ENCODE measurements around the gene DNAJB12. TPM values are rescaled to one million over a fixed set of nuclear protein-coding genes. Genes with fewer than 3 reads are reported as not detected.

Gene DNAJB12
- total RNA-seq, 1 experiment from 2014 or later = 68.1 TPM

- no peaks in the 10 kb centered on the region for H3K27me3 Mint-ChIP-seq (ENCODE audit: insufficient read depth, unreplicated experiment)
- peaks cover 35% of the 10 kb centered on the region for H3K4me1 Mint-ChIP-seq (ENCODE audit: insufficient read depth, unreplicated experiment)
- intact Hi-C loops (cut with micrococcal nuclease) = no loop called here
- H3K9me3 Mint-ChIP-seq (ENCODE audit: unreplicated experiment) = no peaks in the 10 kb centered on the region
- peak overlapping the region; percentile 95 for H3K27ac Mint-ChIP-seq (ENCODE audit: low read depth, unreplicated experiment)
- BruUV-seq (replicated peaks) = no TSS peak
- ChIA-PET POLR2A (interaction anchor here (6.2 to 14.5 kb wide), 2 partner anchors 9 to 47 kb away, joined by 249 to 383 read pairs; partner anchors contain the start of gene DDIT4), CTCF (no interaction called here)
- no peak overlapping the region for H3K4me3 Mint-ChIP-seq (ENCODE audit: unreplicated experiment)
- peaks cover 6% of the 10 kb centered on the region for H3K36me3 Mint-ChIP-seq (ENCODE audit: insufficient read depth, unreplicated experiment)
- TF ChIP-seq CTCF (IDR thresholded peaks at IDR 0.05; ENCODE audit: unreplicated experiment) = no peak
- no peak for DNase-seq (ENCODE audit: unreplicated experiment)
Observed at GRCh38 chr10:72323771-72324191, 30.9 kb downstream of the DNAJB12 start.

GRCh38 chr10:72323108-72323749, 31.5 kb downstream of the DNAJB12 start:
- peaks cover 35% of the 10 kb centered on the region for H3K4me1 Mint-ChIP-seq (ENCODE audit: insufficient read depth, unreplicated experiment)
- no peaks in the 10 kb centered on the region for H3K27me3 Mint-ChIP-seq (ENCODE audit: insufficient read depth, unreplicated experiment)
- DNase-seq (ENCODE audit: unreplicated experiment) = no peak
- intact Hi-C loops (cut with micrococcal nuclease) = no loop called here
- no peak for TF ChIP-seq CTCF (IDR thresholded peaks at IDR 0.05; ENCODE audit: unreplicated experiment)
- no peaks in the 10 kb centered on the region for H3K9me3 Mint-ChIP-seq (ENCODE audit: unreplicated experiment)
- peak overlapping the region; percentile 95 for H3K27ac Mint-ChIP-seq (ENCODE audit: low read depth, unreplicated experiment)
- H3K36me3 Mint-ChIP-seq (ENCODE audit: insufficient read depth, unreplicated experiment) = peaks cover 10% of the 10 kb centered on the region
- ChIA-PET POLR2A (interaction anchor here (0.7 to 14.5 kb wide), 6 partner anchors 10 to 93 kb away, joined by 3 to 383 read pairs (median 31); partner anchors contain the start of gene DDIT4), CTCF (interaction anchor here (0.9 to 1.0 kb wide), 2 partner anchors 61 to 367 kb away, joined by 3 read pairs; no protein-coding TSS in a partner anchor)
- BruUV-seq (replicated peaks) = no TSS peak
- no peak overlapping the region for H3K4me3 Mint-ChIP-seq (ENCODE audit: unreplicated experiment)

- H3K4me1 Mint-ChIP-seq (ENCODE audit: insufficient read depth, unreplicated experiment) = peaks cover 31% of the 10 kb centered on the region
- ChIA-PET CTCF (interaction anchor here (0.6 to 7.6 kb wide), 10 partner anchors 7 to 367 kb away, joined by 3 to 46 read pairs (median 3); partner anchors contain the start of gene DDIT4), POLR2A (interaction anchor here (0.7 to 14.5 kb wide), 15 partner anchors 10 to 347 kb away, joined by 3 to 383 read pairs (median 28); partner anchors contain the start of genes ANAPC16, ASCC1 and DDIT4)
- peaks cover 13% of the 10 kb centered on the region for H3K36me3 Mint-ChIP-seq (ENCODE audit: insufficient read depth, unreplicated experiment)
- peak; percentile 88 for DNase-seq (ENCODE audit: unreplicated experiment)
- intact Hi-C loops (cut with micrococcal nuclease) = no loop called here
- BruUV-seq (replicated peaks) = no TSS peak
- H3K4me3 Mint-ChIP-seq (ENCODE audit: unreplicated experiment) = peak overlapping the region; percentile 35
- H3K27me3 Mint-ChIP-seq (ENCODE audit: insufficient read depth, unreplicated experiment) = no peaks in the 10 kb centered on the region
- peak overlapping the region; percentile 95 for H3K27ac Mint-ChIP-seq (ENCODE audit: low read depth, unreplicated experiment)
- H3K9me3 Mint-ChIP-seq (ENCODE audit: unreplicated experiment) = no peaks in the 10 kb centered on the region
- no peak for TF ChIP-seq CTCF (IDR thresholded peaks at IDR 0.05; ENCODE audit: unreplicated experiment)
Observed at GRCh38 chr10:72322280-72323058, 32.2 kb downstream of the DNAJB12 start.

- TF ChIP-seq CTCF (IDR thresholded peaks at IDR 0.05; ENCODE audit: unreplicated experiment) = no peak
- intact Hi-C loops (cut with micrococcal nuclease) = no loop called here
- Mint-ChIP-seq H3K27me3 (ENCODE audit: insufficient read depth, unreplicated experiment) (no peaks in the 10 kb centered on the region), H3K4me3 (ENCODE audit: unreplicated experiment) (peak overlapping the region; percentile 35), H3K27ac (ENCODE audit: low read depth, unreplicated experiment) (peak overlapping the region; percentile 95), H3K36me3 (ENCODE audit: insufficient read depth, unreplicated experiment) (peaks cover 13% of the 10 kb centered on the region), H3K4me1 (ENCODE audit: insufficient read depth, unreplicated experiment) (peaks cover 31% of the 10 kb centered on the region), H3K9me3 (ENCODE audit: unreplicated experiment) (no peaks in the 10 kb centered on the region)
- CTCF ChIA-PET = interaction anchor here (0.6 to 7.6 kb wide), 9 partner anchors 8 to 98 kb away, joined by 3 to 46 read pairs (median 3); partner anchors contain the start of gene DDIT4
- no peak for DNase-seq (ENCODE audit: unreplicated experiment)
- POLR2A ChIA-PET = interaction anchor here (0.9 to 14.5 kb wide), 17 partner anchors 9 to 346 kb away, joined by 3 to 383 read pairs (median 25); partner anchors contain the start of genes ANAPC16, ASCC1 and DDIT4
- BruUV-seq (replicated peaks) = no TSS peak
Observed at GRCh38 chr10:72322030-72322279, 32.8 kb downstream of the DNAJB12 start.

Data from MCF 10A (cell line).